GM18858 (cell line): ENCODE measurements around the gene TMEM207.
"Not testable (repeated sequence)": the region's sequence is repeated elsewhere in the genome, so short reads cannot be mapped to it uniquely, and the experiment has no call there.

ENCODE experiments used
- ATAC-seq: cut with Tn5 transposase; IDR thresholded peaks from one replicate; pipeline ENCODE4 v1.9.1; 2021; ENCODE audit not compliant: unreplicated experiment

TMEM207 gene

DNA sequence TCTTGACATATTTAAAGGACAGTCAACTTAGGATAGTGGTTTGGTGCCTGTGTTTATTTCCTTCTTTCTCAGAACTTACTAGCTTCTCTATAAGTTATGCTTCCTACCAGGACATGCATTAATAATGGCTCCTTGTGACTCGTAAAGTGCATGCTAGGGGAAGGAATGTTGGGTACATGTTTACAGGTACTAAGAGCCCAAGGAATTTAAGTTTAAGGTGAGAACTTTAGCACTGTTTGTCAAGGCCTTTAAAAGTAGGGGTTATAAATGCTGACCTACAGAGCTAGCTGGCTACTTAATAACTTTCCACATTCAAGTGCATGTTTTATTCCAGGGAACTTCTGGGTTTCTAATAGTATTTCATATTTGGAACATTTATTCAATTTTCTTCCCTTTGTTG lies at the start of gene TMEM207:
TSS of gene TMEM207 (minus strand) at position 101 of the 400 bp plus-strand sequence. CDS start at position 9, 92 bp downstream.
- ATAC-seq: no peak

DNA sequence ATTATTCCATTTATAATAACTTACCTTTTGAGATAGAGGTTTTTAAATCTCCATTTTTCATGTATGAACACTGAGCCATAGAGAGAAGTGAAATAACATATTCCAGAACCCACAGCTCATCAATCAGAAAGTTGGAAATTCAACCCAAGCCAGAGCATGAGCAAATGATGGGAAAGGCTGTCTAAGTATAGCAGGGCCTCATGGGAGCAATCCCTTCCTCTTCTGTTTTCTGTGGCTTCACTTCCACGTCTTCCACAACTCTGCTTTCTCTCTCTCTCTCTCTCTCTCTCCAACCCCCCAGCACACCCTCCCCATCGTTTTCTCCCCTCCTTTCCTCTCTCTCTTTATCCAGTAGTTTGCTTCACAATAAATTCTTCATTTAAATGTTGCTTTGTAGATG lies 49.4 kb upstream of the TMEM207 start:
- no peak for ATAC-seq

DNA sequence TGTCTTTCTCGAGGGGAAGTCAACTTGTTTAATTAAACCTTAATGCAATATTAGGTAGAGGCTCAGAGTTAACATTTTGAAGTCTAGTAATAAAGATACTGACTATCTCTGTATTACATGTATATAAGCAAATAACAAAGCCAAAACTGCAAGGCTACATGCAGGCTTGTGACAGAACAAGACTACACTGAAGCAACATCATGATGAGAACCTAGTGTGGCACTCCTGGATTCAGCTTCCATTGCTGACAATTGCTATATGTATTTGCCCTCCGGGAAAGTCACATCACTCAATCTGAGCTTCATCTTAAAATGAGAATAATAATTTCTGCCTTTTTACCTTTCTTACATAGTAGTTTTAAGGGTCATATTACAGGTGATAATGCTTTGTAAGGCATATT lies 48.6 kb upstream of the TMEM207 start:
- ATAC-seq: no peak

DNA sequence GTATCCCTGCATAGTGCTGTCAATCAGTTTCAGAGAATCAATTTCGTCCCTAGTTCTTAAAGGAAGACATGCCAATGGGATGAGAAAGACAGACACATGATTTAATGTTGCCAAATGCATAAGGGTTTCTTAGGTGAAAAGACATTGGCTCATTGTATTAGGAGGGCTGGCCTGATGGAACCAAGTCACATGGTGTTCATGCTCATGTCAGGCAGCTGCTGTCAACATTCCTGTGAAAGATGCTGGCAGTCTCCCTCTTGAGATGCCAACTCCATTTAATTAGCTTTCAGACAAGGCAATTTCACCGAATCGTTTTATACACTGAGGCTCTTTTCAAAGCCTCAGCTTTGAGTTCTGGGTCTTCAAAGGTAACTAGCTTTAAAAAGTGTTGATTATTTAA lies 48.1 kb upstream of the TMEM207 start:
- no peak for ATAC-seq

DNA sequence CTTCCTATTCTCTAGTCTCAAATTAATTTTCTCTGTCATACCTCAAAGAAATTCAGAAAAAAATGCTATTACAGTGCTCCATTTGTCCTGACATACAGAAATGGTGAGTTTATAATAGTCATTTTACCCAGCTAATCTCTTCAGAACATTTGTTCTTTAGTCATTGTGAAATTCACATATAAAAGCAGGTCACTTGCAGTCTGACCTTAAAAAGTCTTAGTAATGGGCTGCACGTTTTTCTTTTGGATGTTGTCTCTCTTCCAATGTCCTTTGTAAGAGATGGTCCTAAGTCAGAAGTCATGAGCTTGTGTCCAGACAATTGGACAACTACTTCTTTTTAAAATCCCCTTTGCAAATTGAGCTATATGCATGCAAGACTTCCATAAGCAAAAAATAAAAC lies 47.2 kb upstream of the TMEM207 start:
- no peak for ATAC-seq

- no peak for ATAC-seq
Measured at GRCh38 chr3:190495796-190496195, 46.1 kb upstream of the TMEM207 start.

- no peak for ATAC-seq
Measured at GRCh38 chr3:190495354-190495753, 45.7 kb upstream of the TMEM207 start.

- ATAC-seq: no peak
Measured at GRCh38 chr3:190494907-190495306, 45.2 kb upstream of the TMEM207 start.

DNA sequence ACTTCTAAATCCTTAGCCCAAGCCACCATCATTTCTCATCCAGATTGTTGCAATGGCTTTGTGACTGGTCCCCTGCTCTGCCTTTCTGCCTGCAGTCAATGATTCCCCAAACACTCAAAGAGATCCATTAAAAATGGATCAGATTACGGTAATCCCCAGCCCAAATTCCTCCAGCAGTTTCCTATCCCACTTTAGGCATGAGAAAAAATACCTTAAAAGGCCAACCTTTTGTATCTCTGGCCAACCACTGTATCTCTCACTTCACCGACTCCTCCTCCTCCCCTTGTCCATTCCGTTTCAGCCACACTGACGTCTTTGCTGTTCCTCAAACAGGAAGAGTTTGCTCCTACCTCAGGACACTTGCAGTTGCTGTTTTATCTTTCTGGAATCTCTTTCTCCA lies 43.3 kb upstream of the TMEM207 start:
- no peak for ATAC-seq

GRCh38 chr3:190492129-190492528 lies 42.4 kb upstream of the TMEM207 start:
- ATAC-seq: no peak

DNA sequence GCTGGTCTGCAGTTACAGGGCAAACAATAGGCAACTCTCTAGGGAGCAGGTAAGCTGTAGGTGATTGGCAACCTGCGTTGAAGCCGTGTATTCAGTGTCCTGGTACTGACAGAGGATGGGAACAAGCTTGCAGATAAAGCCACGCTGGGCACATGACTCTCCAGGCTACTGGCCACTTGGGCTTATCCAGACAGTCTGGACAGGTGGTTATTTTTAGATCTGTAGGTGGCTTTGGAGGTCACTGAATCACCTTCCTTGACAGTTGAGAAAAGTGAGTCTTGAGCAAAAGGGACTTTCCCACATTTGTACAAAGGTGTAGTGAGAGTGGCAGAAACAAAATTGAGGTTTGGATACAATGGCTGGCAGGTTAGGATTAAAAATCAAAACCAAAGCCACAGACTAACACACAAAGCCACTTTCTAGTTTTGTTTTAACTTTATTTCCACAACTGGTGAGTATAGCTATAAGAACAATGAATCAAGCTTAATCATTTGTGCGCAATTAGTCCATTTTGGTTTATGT lies 41.9 kb upstream of the TMEM207 start:
- no peak for ATAC-seq

DNA sequence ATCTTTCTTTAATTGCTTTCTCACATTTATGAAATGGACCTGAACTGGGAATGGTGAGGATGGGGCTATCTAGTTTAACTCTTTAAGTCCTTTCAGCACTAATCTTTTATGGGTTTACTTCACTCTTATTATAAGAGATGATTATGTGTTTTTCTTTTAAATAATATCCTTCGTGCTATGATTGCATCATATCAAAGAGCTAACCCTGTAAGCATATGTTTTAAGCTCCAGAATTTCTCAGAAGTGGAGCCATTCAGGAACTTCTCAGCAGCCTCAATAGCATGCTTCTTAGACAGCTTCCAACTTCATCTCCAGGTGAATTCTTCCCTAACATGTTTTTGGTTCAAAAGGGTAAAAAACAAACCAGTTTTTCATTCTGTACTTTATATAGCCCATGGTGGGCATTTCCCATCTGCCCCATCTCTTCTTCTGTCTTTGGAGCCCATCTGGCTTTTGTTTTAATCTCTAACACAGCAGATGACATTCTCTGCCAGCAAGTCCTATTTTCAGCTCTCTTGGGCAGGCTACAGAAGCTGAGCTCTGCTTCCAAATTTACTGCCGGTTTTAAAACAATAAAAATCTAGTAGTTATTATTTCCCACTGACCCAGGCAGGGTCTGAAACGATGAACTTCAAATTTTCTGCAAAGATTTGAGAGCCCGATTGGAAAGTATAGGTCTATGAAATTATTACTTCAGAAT lies 37.4 kb upstream of the TMEM207 start:
- ATAC-seq: no peak

DNA sequence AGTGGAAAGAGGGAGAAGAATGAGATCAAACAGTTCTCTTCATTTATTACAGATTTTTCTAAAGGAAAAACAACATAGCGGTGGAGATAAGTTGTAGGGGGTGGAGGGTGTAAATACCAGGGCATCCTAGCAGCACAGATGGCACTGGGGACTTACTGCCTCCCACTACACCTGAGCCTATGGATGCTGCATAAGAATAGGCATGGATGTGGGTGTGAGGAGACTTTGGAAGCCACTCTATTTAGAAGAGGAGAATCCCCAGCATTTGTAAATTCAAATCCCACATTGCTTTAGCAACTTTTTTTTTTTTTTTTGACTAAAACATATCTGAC lies 36.8 kb upstream of the TMEM207 start:
- ATAC-seq: no peak

GRCh38 chr3:190485830-190486532 lies 36.3 kb upstream of the TMEM207 start:
- no peak for ATAC-seq

DNA sequence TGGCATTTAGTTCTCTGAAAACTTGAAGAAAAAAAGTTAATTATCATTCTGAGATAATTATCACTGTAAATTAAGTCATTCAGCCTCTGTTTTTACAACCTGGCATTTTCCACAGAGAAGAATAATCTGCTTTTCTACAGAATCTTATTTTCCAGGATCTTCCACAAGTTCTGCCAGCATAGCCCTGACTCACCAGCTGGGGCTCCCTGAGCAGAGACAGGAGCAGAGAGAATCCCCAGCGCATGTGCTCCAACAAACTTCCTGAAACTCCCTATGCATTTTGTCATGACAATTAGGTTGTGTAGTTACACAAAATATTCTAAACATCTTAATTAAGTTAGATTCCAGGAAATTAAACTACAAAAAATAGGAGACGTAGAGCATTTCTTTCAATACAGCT lies 32.1 kb upstream of the TMEM207 start:
- ATAC-seq: no peak

- ATAC-seq: not testable (repeated sequence)
Measured at GRCh38 chr3:190473261-190473660, 23.6 kb upstream of the TMEM207 start.

DNA sequence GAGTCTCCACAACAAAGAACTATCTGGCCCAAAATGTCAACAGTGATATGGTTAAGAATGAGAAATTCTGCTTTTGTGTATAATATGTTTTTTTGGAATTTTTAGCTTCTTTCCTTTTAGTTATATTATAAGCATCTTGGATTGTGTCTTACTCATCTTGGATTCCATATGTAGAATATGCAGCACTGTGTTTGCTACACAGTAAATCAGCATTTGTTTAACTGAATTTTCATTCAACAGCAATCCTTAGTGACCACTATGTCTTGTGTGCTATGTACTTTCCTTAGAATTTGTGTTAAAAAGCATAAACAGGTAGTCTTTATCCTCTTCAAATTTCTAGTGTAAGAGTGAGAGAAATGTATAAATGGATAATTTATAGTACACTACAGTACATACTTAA lies 18.2 kb upstream of the TMEM207 start:
- ATAC-seq: no peak

DNA sequence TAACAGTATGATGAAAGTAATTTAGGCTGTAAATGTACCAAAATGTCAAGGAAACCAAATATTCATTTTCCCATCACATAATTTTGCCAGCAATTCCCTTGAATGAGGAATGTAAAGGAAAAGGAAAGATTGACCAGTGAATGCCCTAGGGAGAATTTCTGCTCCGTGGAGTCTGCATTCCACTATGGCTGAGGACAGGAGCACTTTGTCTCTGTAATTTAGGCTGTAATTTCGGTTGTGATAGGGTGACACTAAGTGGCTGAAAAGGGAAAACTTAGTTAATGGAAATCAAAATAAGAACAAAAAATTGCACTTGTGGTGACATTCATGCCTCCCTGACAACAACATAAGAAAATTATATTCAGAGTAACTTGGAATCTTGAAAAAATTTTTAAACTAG lies 8.3 kb upstream of the TMEM207 start:
- ATAC-seq: no peak

GRCh38 chr3:190456770-190457169 lies 7.1 kb upstream of the TMEM207 start:
- no peak for ATAC-seq

- ATAC-seq: no peak
Measured at GRCh38 chr3:190455828-190456227, 6.1 kb upstream of the TMEM207 start.

GRCh38 chr3:190448256-190448655 lies 1.4 kb downstream of the TMEM207 start:
- no peak for ATAC-seq

GRCh38 chr3:190446573-190447279 lies 3.0 kb downstream of the TMEM207 start:
- no peak for ATAC-seq
